Right lobe of liver (tissue), 4 donors: ENCODE measurements around the gene FURIN.

Source experiments
- CTCF ChIP-seq, 4 donors: fragments of 200-600 bp in 3 of 4; fragments of 450-650 bp in 1 of 4; IDR thresholded peaks; one replicate each; pipeline versions ENCODE4 v1.5.1 to v1.8.0; 2016 to 2022; ENCODE audit warnings: antibody characterized with exemption in 4 of 4, mild to moderate bottlenecking in 2 of 4
- POLR2A ChIP-seq: fragments of 450-650 bp; IDR thresholded peaks from one replicate; pipeline ENCODE4 v1.6.1; 2017; ENCODE audit warnings: antibody characterized with exemption, mild to moderate bottlenecking
- donor health status: DM: no; HTN: no; CAD: no.
- donor health status: DM: no; HTN: no; CAD: no.
- donor health status: DM: no; HTN: yes; CAD: no.

GRCh38 chr15:90875549-90875981, 7.2 kb downstream of the FURIN start:
- no peak for TF ChIP-seq CTCF (IDR thresholded peaks at IDR 0.05)
- TF ChIP-seq POLR2A: no peak
